HG02610 (cell line): ENCODE results near the gene ARL6.
A peak's percentile ranks its signal among the peaks of the same experiment; 100 is the strongest.
"Not testable (repeated sequence)": the region's sequence is repeated elsewhere in the genome, so short reads cannot be mapped to it uniquely, and the experiment has no call there.

Experiments
- ATAC-seq: cut with Tn5 transposase; IDR thresholded peaks from one replicate; pipeline ENCODE4 v1.9.1; 2021; ENCODE audit warnings: mild to moderate bottlenecking, moderate library complexity; ENCODE audit not compliant: unreplicated experiment

ARL6 gene

DNA sequence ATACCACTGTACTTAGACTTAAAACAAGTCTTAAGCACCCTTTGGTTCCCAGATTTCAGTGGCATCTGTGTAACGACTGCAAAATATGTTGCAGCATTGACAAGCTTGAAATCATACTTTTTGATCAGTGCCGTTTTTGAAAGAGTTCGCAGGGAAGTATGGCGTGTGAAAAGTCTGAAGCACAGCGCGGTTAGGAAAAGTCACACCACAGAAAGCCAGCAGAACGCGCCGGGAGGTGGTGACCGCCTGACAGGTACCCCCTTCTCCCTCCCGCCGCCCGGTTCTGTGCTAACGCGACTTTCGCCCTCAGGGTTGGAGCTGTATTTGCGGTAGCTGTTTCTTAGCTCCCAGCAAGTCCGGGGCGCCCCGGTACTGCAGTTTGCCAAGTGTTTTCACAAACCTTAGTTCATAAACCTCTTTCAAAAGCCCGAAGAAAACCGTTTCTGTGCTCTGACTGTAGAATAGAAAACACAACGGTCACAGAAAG lies 56.8 kb downstream of the ARL6 start:
- peak; percentile 40 for ATAC-seq

DNA sequence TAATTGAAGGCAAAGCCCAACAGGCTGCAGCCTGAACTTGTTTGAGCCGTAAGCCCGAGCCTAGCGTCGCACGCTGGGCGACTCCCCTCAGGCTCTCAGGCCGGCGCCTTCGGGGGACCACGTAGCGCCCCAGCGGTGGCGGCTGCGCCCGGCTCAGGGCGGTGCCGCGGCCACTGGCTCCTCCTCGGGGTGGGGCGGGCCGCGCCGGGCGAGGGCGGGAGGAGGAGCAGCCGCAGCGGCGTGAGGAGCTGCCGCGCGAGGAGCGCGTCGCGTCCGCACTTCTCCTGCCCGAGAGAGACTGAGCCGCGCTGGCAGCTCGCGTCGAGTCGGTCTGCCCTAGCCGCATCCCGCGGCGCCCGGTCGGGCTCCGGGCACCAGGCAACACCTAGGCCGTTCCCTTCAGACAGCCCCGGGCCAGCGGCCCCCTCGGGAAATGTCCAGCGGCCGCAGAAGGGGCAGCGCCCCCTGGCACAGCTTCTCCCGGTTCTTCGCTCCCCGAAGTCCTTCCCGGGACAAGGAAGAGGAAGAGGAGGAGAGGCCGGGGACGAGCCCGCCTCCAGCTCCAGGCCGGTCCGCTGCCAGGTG lies 57.3 kb downstream of the ARL6 start, which contains the start of gene CRYBG3:
Gene CRYBG3, plus strand, starts transcription at position 238 of the 585 bp plus-strand sequence. Its CDS starts 196 bp downstream, at position 434.
- ATAC-seq = peak; percentile 100

DNA sequence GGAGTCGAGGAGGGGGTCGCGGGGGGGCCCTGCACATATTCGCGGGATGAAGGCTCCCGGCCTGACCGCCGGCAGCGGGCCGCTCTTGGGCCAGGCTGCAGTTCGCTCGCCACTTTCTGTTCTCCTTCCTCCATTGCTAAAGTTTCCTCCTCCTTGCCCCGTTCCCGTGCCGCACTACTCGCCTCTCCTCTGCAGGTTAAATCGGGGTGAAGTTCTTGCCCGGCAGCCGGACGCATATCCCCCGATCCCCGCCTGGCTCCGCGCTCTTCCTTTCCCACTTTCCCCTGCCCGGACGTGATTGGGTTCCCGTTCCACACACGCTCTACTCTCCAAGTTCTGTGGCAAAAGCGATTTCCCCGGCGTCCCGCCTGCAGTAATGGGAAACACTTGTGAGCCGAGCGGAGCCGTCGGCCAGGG lies 57.8 kb downstream of the ARL6 start:
- ATAC-seq = peak; percentile 22

DNA sequence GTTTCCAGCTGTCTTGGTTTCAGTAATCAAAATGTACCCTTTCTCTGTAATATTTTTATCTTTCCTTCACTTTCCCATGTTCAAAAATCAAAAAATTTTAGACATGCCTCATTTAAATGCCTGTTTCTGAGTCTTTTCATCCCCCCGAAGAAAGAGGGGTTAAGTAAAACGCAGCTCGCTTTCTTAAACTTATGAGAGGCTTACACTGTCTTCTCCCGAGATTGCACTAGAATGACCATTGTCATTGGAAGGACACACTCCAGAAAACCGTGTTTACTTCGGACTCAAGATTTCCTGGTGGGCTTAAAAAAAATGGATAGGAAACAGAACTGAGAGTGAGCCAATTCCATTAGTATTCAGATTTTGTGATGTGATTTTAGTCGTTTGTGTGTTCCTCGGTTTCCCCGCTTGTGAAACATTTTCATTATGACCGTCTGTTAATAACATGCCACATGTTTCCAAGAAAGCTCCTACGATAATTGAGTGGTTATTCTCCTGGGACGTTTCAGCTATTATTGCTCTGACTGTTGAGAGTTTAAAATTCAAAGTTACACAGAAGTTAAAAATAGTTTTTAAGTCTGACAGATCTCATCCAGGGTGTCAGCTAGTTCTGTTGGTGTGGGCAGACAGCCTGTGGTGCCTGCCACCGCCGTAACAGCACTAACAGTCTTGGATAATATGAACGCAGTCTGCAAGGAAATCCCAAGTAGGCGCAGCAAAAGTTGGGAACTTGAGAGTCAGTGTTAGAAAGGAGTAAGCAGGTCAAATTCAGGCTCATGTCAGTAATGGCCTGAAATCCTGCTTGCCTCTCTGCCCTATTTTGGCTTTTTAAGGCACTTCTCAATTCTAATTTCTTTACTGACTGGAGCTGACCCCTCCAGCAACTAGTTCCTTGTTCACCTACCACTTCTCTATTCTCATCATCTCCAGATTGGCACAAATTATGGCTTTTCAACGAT lies 58.8 kb downstream of the ARL6 start:
- no peak for ATAC-seq

DNA sequence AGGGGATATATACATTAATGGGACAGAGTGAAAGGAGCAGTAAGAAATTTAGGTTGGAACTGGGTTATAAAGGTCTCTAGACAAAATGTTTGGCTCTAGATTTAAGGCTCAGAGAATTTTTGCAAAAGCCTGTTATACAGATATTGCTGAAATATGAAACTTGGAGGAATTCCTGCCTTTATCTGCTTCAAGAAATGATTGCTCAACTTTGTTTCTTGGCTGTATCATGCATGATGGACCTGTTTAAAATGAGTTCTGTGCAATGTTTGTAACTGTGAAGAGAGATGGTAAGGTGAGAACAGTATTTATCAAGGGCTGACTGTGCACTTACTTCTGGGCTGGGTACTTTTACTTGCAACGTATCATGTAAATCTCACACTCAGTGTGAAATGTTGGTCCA lies 60.5 kb downstream of the ARL6 start:
- no peak for ATAC-seq

DNA sequence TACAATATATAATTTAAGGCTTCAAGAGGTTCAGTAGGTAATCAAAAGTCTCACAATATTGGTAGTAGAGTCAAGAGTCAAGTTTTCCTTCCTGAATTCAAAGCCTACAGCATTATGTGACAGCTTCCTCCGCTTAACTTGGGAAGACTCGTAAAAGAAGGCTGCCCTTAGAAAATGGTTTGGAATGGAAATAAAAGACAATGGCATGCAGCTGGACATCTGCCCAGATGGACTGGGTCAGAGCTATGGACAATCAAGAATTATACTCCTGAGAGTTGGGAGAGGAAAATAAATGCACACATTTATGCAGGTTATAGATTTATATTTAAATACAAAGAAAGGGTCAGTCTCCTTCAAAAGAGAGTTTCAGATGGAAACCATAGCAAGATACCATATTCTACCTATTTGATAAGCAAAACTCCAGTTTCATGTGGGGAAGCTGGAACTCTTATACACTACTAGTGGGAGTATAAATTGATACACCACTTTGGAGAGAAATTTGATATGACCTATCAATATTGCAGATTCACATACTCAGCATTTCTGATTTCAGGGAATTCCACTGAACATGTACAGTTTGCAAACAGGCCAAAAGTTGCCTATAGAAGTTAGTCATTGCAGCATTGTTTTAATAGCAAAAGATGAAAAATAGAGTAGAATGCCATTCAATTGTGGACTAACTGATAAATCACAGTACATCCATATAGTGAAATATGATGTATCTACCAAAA lies 63.3 kb downstream of the ARL6 start:
- no peak for ATAC-seq

DNA sequence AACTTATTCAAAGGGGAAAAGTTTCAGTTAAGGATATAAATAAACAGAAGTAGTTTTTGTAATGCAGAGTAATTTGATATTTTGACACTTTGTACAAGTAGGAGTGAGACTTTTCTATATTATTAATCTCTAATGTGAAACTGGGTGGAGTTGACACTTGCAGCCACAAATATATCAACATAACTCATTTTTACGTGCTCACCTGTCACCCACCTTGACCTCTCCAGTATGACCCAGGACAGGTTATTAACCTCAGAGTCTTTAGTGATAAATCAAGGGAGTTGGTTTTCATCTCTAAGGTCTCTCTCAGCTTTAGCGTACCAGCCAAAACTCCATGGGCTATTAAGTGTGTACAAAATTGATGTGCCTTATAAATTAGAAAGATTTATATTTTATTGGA lies 64.6 kb downstream of the ARL6 start:
- ATAC-seq = no peak

DNA sequence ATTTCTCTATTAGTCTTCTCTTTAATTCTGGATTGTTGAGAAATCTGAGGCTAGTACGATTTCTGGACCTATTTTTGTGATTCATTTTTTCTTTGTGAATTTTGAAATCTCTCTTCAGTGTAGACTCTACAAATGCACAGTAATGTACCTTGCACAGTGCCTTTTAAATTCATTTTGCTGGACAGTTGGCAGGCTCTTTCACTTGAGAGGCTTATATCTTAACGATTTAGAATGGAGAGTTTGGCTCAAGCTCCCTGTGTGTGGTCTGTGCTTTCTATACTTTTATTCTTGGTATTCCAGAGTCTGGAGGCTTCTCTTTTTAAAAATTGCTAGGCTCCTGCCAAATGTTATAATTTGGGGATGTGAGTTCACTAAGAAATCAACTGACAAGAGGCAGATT lies 66.1 kb downstream of the ARL6 start:
- no peak for ATAC-seq

DNA sequence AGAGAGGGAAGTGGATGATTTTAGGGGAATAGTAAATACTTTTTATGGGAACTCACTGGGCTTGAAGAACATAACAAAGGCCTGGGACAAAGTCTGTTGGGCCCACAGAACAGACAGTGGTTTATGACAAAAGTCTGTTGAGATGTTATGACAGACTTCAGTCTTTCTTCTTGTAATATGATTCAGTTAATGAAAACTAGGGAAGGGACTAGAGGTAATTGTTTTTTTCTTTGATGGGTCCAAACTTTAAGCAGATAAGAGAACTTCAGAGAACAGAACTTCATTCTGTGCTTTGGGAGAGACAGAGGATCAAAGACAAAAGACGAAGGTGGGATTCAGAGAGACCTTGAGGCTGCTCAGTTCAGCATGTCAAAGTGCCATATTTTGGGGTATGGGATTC lies 66.6 kb downstream of the ARL6 start:
- no peak for ATAC-seq

DNA sequence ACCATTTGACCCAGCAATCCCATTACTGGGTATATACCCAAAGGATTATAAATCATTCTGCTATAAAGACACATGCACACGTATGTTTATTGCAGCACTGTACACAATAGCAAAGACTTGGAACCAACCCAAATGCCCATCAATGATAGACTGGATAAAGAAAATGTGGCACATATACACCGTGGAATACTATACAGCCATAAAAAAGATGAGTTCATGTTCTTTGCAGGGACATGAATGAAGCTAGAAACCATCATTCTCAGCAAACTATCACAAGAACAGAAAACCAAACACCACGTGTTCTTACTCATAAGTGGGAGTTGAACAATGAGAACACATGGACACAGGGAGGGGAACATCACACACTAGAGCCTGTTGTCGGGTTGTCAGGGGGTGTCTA lies 68.6 kb downstream of the ARL6 start:
- ATAC-seq = not testable (repeated sequence)

DNA sequence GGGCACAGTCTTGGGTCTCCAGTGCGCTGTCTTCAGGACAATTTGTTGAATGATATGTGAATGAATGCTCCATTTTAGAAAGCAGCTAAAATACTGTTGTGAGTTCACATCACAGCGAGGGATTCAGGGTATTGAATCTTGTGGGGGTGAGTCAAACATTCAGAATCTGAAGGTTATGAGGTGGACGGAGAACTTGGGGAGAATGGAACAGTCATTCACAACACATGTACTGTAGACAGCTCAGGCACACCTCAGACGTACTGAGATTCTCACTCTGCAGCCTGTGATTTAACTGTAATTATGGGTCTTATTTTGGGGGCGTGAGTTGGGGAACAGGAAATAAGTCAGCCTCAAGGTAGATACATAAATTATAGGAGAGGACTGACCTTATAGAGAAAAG lies 71.2 kb downstream of the ARL6 start:
- no peak for ATAC-seq

DNA sequence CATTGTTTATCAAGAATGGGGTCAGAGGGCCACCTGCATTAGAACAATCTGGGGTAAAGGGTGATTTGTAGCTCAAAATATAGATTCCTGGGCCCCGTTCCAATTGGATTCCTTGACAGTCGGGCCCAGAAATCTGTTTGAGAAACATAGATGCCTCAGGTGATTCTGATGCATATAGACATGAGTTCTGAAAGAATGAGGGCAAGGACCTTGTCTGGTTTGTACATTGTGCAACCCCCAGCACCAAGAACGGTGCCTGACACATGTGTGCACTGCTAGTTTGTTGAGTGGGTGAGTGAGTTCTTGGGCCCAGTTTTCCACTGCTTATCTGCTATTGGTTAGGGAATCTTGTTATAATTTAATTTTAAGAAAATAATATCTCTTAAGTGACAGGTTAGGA lies 73.8 kb downstream of the ARL6 start:
- ATAC-seq = no peak

DNA sequence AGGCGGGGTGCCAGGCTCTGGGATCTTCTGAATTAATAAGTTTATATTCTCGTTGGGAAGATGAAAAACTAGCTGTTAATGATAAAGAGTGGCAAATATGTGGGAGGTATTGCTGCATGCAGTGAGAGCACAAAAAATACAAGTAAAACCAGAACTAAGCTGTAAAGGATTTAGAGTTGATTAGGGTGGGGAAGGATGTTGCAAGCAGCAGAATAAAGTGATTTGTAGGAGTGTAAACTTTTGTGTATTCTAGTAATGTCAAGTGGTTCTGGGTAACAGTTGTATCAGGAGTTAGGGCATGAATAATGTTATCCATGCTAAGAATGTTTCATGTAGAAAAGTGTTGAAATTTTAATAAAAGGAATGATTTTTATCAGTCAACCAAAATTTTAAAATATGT lies 75.4 kb downstream of the ARL6 start:
- no peak for ATAC-seq

DNA sequence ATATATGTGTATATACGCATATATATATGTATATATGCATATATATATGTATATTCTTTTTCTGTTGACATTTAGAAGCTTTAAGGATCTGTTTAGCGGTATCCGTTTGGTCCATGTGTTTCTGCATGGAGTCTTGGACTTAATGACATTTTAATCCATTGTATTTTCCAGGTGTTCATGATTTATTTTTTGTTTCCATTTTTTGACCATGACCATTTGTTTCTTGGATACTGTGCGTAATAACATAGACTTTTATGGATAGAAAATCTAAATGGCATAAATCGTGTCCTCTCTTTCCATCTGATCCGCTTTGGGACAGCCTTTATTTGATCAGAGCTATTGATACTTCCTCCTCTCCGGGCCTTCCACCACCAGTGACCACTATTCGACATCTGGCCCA lies 76.7 kb downstream of the ARL6 start:
- ATAC-seq = no peak

DNA sequence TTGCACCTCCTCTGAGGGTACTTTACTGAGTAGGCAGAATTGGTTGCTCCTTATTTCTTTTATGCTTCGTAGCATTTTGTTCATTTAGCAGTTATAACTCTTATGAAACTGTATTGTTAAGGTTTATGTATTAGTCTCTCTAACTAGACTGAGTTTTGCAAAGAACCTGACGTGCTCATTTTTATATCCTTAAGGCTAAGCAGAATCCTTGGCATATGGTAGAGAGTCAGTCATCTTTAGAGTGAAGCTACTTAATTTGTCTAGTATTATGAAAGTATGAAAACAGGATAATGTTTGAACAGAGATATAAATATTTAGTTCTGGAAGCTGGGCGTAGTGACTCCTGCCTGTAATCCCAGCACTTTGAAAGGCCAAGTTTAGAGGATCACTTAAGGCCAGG lies 77.4 kb downstream of the ARL6 start:
- no peak for ATAC-seq

DNA sequence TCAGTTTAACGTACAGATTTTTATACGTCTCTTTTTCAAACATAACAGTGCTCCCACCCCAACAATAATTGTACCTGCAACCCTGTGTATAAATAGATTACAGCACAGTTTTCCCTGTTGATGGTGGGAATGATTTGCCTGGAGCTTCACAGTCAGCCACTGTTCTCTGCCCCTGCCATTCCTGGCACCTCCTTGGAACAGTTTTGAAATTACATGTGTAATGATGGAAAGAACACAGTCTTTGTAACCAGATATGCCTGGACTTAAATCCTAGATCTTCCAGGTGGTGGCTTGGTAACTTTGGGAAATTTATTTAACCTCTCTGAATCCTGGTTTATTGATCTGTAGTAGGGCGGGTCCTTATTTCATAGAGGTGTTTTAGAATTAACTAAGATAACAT lies 84.2 kb downstream of the ARL6 start:
- no peak for ATAC-seq
